ENCODE results near the gene GPA33.

GRCh38 chr1:167033646-167034045, 56.5 kb downstream of the GPA33 start:
- no peak for TF ChIP-seq POLR2A (IDR thresholded peaks at IDR 0.05)
- TF ChIP-seq, protein P1, sequence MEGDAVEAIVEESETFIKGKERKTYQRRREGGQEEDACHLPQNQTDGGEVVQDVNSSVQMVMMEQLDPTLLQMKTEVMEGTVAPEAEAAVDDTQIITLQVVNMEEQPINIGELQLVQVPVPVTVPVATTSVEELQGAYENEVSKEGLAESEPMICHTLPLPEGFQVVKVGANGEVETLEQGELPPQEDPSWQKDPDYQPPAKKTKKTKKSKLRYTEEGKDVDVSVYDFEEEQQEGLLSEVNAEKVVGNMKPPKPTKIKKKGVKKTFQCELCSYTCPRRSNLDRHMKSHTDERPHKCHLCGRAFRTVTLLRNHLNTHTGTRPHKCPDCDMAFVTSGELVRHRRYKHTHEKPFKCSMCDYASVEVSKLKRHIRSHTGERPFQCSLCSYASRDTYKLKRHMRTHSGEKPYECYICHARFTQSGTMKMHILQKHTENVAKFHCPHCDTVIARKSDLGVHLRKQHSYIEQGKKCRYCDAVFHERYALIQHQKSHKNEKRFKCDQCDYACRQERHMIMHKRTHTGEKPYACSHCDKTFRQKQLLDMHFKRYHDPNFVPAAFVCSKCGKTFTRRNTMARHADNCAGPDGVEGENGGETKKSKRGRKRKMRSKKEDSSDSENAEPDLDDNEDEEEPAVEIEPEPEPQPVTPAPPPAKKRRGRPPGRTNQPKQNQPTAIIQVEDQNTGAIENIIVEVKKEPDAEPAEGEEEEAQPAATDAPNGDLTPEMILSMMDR (IDR thresholded peaks at IDR 0.05): no peak
